C1 segment of cervical spinal cord (tissue), 14 donors: ENCODE measurements around the gene BAHD1.

Experiments used
- DNase-seq, 14 donors: peaks; one replicate each; lab custom pipeline; 2025; lab: John Stamatoyannopoulos, UW

Gene BAHD1

GRCh38 chr15:40440743-40441564, at the start of gene BAHD1:
Gene BAHD1 (plus strand): TSS chr15:40440953. CDS start chr15:40458465, 17,512 bp downstream.
- DNase-seq = peak; percentile 75 to 96 (median 94)

DNA sequence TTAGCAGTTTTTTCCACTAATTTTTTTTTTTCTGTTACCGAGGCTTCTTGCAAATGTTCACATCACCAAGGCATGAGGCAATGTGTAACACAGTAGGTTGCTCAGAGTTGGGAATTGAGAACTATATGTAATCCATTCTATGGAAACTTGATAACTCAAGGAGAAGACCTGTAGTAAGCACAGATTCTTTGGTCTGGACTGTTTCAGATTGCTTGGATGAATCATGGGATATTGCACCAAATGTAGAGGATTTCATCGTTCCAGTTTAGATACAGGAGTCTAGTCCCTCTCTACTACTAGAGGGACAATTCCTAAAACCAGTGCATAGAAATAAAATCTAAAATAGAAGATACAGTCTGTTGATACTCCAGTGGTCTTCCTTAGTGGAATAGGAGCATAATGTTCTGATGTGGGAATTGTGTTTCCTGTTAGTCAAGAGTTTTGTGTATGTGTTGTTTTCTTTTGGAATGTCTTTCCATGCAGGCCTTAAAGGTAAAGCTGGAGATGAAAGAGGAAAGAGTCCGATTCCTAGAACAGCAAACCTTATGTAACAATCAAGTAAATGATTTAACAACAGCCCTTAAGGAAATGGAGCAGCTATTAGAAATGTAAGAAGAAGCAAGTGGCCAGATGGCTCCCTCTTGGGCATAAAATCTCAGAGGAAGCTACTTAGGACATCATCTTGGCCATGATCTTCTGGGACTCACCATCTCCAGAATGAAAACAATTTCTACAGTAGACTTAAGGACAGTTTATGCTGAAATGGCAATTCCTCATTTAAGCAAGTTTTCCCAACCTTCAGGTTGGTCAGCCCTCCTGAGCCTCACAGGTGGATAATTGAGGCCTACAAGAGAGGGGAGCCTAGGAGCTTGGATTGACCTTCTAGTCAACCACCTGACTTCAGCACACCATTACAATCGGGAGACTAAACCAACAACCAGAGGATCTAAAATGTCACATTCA, 47.5 kb upstream of the BAHD1 start:
- no peak for DNase-seq

DNA sequence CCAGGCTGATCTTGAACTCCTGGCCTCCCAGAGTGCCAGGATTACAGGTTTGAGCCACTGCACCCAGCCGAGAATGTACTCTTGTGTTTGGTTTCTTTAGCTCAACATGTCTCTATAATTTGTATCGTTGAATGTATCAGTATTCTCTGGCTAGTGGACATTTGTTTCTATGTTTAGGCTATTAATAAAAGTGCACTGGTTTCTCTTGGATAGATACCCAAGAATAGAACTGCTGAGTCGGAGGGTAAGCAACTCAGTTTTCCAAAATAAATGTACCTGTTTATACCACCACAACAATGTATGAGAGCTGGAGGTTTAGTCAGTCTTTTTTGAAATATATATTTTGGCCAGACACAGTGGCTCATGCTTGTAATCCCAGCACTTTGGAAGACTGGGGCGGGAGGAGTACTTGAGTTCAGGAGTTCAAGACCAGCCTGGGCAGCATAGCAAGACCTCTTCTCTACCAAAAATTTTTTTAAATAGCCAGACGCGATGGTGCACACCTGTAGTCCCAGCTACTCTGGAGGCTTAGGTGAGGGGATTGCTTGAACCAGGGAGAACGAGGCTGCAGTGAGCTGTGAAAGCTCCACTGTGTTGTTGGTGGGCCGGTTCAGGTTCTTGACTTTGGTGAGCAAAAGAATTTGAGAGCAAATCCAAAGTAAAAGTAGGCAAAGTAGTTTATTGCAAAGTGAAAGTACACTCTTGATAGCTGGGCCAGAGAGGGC, 42.9 kb upstream of the BAHD1 start:
- DNase-seq = no peak

DNA sequence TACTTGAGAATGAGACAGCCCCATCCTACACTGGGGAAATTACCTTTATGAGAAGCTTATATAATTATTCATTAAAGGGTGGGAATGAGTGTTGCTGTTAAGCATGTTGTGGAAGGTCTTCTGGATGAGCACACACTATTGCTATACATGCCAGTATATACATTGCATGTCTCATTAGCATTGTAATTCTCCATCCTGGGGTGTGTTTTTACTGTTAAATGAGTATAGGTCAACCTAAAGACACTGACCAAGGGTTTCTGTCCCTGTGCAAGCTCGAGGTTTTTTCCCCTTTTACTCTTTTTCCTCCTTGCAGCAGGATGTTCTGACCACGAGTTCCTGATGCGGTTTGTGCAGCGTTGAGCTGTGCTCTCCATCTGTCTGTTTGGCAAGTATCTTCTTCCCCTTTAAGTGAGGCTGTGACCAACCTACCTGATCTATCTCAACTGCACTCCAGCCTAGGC, 42.3 kb upstream of the BAHD1 start:
- DNase-seq = peak in 7 of 14 donors; percentile 5 to 52 (median 22)

- no peak for DNase-seq
These were observed 41.4 kb upstream of the BAHD1 start for GRCh38 chr15:40399370-40399769.

GRCh38 chr15:40405501-40406381, 35.0 kb upstream of the BAHD1 start, which contains the start of gene IVD:
Gene IVD (plus strand): TSS chr15:40405795. CDS start chr15:40405828, 33 bp downstream.
- peak; percentile 44 to 98 (median 93) for DNase-seq

- peak in 2 of 14 donors; percentile 4 to 48 for DNase-seq
These were observed 33.3 kb upstream of the BAHD1 start for GRCh38 chr15:40407330-40407990.

GRCh38 chr15:40409366-40409765, 31.4 kb upstream of the BAHD1 start:
- DNase-seq = no peak

DNA sequence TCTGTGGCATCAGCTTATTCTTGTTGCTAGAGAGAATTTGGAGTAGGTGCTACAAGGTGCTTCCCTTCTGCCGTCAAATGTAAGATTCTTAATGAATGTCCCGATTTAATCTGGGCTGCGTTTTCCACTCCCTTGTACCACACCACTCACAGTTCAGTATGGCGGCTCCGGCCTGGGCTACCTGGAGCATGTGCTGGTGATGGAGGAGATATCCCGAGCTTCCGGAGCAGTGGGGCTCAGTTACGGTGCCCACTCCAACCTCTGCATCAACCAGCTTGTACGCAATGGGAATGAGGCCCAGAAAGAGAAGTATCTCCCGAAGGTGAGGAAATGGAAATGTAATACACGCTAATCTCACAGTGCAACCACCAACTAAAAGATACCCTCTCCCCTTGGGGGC, 30.3 kb upstream of the BAHD1 start:
- no peak for DNase-seq

DNA sequence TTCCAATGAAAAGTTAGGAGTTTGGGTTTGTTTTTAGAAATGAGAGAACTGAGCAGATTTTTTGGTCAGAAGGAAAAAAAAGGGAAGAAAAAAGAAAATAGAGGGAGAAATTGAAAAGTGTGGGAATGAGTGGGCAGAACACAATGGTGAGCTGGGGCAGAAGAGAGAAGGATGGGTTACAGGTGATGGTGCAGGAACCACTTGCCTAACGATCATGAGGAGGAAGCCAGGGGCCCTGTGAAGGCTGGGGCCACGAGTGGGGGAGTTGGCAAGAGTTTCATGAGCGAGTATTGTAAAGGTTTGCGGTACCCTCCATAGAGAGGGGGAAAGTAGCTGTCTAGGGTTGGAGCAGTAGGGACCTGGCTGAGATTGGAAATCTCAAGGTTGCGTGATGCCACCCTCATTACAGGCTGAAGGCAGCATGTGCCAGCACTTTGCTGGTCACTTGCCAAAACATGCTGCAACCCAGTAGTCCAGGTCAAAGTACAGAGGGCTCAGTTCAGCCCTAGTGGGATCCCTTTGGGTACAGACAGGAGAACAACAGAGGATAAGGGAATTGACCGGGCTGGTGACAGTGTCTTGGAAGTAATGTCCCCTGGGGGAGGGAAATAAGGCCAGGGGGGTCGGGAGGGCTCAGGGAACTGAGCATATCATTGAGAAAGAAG, 28.5 kb upstream of the BAHD1 start:
- no peak for DNase-seq

DNA sequence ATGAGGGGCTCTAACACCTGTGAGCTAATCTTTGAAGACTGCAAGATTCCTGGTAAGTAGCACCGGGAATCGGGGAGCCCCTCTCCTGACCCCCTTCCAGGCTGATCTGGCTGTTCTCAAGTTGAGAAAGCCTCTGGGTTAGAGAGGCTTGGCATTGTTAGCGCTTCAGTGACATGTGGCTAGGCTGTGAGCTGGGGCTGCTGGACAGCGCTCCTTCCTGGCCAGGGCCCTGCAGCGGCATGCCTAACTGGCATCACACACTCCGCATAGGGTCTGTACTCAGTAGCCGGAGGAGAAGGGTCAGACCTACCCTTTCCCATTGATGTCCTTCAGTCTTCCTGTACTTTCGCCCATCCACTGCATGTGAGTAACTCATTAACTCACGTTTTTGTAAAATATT, 27.7 kb upstream of the BAHD1 start:
- DNase-seq = no peak

DNA sequence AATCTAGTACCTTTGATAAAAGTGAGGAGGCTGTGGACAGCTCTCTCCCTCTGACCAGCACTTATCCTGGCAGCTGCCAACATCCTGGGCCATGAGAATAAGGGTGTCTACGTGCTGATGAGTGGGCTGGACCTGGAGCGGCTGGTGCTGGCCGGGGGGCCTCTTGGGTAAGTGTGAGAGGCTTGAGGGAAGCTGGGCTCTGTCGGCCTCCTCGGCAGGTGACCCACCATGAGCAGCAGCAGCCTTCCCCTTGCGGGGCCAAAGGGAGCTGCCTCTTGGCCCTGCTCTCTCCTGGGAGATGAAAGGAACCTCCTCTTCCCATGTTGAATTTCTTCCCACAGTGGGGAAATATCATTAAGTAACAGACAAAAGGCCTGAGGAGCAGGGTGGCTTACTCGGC, 25.9 kb upstream of the BAHD1 start:
- DNase-seq = no peak

DNA sequence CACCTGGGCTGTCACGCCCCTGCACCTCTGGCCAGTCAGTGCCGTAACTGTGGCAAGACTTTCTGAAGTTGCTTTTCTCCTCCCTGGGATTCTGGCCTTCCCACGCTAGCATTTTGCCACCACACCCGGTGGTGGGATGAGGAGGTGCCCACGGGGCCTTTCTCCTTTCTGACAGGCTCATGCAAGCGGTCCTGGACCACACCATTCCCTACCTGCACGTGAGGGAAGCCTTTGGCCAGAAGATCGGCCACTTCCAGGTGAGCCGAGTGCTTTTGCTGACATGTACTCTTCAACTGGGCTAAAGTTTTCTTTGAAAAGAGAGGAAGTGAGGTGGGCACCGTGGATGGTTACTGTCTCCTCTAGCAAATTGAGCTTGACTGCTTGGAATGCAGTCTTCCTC, 25.5 kb upstream of the BAHD1 start:
- DNase-seq = no peak

DNA sequence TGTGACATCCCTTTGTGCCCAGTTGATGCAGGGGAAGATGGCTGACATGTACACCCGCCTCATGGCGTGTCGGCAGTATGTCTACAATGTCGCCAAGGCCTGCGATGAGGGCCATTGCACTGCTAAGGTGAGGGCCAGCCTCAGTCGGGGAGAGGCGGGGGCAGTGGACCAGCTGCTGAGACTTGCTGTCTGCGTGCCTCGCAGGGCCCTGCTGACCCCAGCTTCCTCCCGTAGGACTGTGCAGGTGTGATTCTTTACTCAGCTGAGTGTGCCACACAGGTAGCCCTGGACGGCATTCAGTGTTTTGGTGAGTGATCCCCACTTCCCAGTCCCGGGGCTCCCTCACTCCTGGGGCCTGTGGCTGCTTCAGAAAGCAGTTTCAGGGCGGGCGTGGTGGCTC, 24.7 kb upstream of the BAHD1 start:
- no peak for DNase-seq

GRCh38 chr15:40418126-40418525, 22.6 kb upstream of the BAHD1 start:
- DNase-seq = no peak

DNA sequence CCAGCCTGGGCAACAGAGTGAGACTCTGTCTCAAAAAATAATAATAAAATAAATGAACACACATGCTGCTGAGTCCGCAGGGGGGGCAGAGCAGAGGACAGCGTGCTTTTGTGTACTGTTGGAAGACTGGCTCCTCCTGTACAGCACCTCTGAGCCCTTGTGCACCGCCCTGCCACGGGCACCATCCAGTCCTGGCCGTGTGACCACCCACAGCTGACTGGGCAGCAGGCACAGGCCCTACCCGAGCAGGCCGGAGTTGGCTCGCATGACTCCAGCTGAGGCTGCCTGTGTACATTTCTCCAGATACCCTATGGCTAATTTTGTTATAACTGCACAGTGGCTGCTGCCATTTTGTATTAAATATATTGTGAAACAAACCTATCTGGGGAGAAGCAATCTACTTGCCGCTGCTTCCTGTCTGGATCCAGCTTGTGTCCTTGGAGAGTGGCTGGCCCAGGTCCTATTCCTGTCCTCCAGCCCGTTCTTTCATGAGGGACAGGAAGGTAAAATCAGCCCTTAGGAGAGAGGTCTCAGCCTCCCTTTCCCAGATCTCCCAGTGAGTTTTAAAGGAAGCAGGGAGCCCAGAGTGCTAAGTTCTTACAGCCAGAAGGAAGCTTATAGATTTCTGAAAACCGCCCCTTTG, 20.6 kb upstream of the BAHD1 start:
- no peak for DNase-seq

DNA sequence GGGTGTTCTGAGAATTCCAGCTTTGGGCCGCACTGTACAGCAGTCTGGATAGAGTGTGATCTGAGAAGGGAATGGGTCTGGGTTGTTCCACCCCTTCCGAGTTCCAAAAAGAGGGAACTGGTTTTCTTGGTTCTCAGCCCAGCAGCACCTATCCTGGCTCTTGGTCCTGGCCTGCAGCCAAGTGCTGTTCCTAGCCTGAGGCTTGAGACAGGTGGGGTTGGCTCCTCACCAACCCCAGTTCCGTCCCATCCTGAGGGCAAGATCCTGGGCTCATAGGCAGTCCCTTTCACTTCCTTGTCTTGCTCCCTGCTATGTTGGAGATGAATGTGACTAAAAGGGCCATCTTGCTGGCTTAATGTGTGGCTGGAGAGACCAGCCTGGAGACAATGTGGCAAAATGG, 20.0 kb upstream of the BAHD1 start:
- peak in 1 of 14 donors; percentile 62 for DNase-seq

- DNase-seq = peak in 13 of 14 donors; percentile 25 to 79 (median 57)
These were observed 19.3 kb upstream of the BAHD1 start for GRCh38 chr15:40421246-40422157.
